GM18873 (cell line): ENCODE measurements around the gene MEGF10.

Source experiments
- ATAC-seq: cut with Tn5 transposase; IDR thresholded peaks from one replicate; pipeline ENCODE4 v1.9.1; 2021; ENCODE audit warnings: mild to moderate bottlenecking, moderate library complexity, moderate number of reproducible peaks; ENCODE audit not compliant: unreplicated experiment, low FRiP score

Gene MEGF10

DNA sequence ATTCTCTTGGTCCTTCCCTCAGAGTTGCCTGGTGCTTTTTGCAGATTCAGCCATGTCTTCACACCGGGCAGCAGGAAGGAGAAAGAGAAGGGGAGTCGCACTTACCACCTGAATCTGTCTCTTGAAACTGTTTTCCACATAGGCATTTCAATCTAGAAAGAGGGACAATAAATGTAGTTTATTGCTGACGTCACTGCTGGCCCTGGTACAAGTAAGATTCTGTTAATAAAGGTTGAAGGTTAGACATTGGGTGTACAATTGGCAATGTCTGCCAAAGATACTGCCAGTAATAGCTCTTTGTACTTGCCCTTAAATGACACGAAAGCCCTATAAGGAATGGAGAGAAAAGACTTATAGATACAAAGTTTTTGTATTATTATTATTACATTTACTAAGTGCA lies 72.8 kb downstream of the MEGF10 start:
- ATAC-seq = no peak

DNA sequence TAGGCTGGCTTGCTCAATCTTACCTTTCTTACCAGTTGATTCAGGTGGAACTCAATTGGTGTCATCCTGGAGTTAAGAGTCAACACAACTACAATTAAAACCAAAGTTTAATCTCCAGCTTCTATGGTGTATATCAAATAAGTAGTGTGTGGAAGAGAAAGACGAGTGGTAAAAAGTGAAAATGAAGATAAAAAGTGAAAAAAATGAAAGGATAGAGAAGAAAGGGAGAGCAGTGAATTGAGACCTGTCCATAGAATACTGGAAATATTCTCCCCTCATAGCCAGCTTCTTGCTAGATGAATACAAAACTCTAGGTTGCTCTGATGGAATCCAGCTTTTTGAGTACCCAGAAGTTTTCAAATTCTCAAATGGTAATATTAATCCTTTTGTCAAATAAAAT lies 76.4 kb downstream of the MEGF10 start:
- ATAC-seq = no peak

DNA sequence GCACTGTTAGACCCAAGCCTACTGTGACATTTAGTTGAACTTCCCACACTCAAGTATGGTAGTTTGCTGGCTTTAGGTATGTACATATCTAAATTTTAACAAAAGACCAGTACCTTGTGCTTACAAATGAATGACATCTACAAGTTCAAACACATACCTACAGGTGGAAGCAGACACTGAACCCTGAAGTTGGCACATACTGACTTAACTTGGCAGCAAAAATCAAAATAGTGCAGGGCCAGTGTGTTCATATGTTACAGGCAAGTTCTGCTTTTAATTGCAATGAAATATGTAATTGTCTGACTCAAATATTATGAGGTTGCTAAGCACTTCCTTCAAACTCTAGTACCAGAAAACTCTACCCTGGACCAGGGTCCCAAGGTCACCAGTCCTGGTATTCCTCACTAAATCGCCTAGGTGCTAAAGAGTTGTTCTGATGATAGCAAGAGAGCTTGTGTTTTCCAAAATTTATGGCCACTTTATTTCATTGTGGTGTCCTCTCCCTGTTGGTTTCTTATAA lies 77.4 kb downstream of the MEGF10 start:
- ATAC-seq = no peak

DNA sequence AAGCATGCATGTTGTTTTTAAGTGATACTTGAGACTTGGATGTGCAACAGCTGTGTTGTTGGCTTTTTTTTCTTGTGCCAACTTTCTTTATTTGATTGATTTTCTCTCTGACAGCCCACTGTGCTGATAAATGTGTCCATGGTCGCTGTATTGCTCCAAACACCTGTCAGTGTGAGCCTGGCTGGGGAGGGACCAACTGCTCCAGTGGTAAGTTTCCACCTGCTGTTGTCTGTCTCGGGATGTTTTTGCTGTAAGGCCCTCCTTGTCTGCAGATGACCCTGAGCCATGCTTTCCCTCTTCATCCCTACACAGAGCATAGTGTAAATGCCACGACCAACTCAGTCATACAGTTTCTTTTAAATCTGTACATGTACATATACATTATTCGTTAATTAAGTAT lies 79.2 kb downstream of the MEGF10 start:
- no peak for ATAC-seq

DNA sequence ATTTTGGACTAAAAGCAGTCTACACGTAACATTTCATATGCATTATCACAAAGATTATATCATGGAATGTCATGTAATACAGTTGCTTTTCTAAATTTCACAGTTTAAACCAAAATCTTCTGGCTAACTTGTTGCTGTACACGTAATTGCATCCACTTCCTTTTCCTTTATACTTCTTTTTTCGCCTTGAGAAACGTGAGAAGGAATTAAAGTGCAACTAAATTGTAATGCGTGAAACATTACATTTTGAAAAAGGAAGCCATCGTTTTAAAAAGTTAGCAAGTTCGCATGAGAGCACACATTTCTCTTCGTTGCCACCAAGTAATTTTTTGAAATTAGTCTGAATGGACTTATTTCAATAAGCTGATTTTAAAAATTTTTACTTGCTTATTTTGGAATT lies 80.0 kb downstream of the MEGF10 start:
- ATAC-seq = no peak

DNA sequence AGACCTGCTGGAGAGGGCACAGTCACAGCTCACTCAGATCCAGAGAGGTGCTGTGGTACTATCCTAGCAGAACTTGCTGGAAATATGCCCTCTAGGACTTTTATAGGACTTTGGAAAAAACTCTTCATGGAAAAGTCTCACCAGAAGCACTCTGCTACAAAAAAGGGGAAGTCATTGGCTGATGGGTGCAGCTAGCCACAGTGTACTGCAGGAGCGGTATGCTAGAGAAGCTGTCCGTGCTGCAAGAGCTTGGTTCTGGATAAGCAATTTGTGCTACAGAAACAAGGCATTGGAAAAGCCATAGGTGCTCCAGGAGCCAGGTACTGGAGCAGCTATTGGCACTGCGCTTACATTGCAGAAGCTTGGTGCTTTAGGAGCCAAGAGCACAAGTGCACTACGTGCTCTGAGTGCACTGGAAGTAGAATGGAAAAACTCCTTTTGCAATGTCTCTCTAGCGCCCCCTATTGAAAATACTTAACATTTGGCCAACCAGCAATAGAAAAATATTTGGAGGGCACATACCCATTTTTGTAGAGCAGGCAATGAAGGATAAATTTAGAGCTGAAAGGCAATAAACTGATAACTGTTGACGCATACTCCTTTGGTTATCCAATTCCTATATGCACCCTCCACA lies 83.4 kb downstream of the MEGF10 start:
- no peak for ATAC-seq

DNA sequence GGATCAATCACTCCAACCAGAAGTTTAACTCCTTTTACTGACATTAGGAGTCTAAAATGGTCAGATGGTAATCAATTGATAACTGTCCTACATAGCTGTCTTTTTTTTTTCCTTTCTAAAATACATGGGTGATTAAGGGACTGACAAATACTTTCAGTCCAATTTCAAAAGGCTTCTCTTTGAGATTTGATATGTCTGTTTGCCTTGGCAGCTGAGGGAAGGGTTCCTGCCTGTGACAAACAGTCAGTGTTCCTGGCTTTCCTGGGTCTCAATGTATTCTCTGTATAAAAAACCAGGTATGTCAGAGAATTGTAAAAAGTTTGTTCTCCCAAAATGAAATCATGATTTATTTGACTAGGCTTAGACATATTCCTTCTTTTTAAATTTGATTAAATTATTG lies 84.5 kb downstream of the MEGF10 start:
- no peak for ATAC-seq

DNA sequence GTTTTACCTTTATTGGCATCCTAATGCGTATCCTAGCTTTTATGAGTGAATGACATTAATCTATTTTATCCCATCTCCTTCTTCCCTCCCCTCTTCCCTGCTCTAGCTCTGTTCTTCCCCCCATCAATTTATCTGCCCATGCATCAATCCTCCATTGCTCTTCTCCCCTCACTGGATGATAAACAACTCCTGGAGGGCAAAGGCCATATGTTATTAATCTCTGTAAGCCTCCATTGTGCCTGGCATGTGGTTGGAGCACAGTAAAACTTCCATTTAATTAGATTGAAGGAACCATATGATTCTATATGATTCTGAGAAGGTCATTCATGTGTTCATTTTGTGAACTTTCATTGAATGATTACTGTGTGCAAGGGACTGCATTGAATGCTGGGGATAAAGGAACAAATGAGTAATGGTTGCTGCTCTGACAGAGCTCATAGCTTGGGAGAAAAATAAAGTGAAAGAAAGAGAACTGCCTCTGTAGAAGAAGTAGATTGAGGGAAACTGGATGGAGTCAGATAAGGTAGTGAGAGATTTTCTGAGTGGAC lies 85.0 kb downstream of the MEGF10 start:
- no peak for ATAC-seq

DNA sequence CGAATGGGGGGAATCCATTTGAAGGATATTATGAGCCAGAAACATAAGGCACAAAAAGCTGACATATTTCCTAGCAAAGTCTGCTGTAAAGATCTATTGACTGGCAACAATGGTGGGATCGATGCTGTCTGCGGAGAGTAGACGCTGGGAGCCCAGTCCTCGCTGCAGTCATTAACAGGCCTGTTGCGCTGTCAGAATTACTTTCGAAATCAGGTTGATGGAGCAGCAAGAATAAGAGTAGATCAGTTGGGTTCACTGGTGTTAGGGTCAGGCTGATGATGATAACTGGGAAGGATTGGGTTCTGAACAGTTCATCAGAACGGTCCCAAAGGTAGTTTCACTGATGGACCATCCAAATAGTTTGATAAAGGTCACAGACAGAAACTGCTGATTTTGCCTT lies 87.1 kb downstream of the MEGF10 start:
- no peak for ATAC-seq

DNA sequence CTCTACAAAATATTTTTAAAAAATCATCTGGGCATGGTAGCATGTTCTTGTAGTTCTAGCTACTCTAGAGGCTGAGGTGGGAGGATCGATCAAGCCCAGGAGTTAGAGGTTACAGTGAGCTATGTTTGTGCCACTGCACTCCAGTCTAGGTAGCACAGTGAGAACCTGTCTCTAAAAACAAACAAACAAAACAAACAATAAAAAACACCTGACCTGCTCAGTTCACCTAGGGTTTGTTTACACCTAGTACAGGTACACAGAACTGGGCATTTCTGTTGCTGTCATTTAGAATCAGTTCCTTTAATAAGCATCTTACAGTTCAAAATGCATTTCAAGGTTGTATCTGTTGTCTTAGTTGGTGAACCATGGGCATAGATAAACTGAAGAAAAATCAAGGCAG lies 95.3 kb downstream of the MEGF10 start:
- no peak for ATAC-seq

DNA sequence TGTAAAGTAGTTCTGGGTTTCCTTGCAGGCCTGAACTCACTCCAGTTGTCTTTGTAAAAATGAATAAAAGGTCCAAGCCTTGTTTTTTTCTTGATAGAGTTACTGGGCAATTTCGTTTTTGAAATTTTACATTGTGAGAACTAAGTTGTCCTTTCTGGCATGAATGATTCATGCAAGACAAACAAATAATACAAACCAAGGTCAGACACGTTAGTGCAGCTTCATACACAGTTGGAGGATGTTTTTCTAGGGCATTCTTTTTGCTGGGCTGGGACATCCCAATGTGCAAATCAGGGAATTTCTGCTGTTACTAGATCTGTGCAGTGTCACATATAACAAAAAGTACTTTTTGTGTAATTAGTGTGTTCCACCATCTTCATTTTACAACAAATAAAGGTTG lies 96.0 kb downstream of the MEGF10 start:
- no peak for ATAC-seq

DNA sequence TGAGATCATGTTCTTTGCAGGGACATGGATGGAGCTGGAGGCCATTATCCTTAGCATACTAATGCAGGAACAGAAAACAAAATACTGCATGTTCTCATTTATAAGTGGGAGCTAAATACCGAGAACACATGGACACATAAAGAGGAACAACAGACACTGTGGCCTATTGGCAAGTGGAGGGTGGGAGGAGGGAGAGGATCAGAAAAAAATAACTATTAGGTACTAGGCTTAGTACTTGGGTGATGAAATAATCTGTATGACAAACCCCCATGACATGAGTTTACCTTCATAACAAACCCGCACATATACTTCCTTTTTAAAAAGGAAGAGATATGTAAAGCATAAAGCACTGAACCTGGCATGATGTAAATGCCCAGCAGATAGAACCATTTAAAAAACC lies 99.0 kb downstream of the MEGF10 start:
- ATAC-seq = no peak

DNA sequence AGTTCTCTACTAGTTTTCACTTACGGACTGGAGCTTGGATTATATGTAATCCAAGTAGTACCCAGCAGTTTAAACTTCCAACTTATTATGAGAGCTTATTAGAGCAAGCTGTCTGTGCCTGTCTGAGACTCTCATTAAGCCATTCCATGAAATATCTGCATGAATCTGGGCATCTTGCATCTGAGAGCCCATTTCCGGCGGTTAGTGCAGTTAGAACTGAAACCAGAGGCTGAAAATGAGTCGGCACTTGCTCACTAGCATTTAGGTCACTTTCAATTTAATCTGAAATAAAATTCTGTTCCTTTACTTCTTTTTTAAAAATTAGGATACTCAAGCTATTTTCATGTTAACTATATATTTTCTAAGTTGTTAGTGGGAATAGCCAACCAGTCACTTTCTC lies 102.2 kb downstream of the MEGF10 start:
- no peak for ATAC-seq

DNA sequence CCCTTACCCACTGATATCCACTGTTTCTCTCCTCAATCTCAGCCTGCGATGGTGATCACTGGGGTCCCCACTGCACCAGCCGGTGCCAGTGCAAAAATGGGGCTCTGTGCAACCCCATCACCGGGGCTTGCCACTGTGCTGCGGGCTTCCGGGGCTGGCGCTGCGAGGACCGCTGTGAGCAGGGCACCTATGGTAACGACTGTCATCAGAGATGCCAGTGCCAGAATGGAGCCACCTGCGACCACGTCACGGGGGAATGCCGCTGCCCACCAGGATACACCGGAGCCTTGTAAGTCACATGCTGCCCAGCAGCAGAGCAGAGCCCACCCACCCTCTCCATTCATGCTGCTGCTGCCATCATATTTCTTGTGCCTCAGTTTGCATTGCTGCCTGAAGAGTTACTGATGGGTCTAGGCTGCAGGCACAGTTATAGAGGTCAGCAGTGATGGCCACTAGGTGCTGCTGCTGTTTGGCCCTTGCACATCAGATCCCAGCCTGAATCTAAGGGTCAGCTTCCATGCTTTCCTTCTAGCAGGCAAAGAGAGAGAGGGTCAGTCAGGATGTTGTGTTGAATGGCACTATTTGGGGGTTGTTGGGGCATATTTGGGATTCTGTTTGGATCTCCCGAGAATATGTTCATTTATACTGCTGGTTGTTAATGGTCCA lies 106.0 kb downstream of the MEGF10 start:
- no peak for ATAC-seq

DNA sequence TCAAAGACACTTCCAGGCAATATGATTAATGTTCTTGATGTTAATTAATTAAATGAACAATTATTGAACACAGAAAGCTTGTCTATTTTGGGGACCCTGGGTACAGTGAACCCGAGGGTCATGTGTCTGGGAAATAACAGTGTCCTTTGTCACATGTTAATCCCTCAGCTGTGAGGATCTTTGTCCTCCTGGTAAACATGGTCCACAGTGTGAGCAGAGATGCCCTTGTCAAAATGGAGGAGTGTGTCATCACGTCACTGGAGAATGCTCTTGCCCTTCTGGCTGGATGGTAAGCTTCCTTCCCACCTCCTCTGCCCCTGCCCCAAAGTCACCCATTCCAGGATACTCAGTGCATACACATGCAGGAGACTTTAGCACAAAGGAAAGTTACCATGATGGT lies 107.9 kb downstream of the MEGF10 start:
- no peak for ATAC-seq

DNA sequence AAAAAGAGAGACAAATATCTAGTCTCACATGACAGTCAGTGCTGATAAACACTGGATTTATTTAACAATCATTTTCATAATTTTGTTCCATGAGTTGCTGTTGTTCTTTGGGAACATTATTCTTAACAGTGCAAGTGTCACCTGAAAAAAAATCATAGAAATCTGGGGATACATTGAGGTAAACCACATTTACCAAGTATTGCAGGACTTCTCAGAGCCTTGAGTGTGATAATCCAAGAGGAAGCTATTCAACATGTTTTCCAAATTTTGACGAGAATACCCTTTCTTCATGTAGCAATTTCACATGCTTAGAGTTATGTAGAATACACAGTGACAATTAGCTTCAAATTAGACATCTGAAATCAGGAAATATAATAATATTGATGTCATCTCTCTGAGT lies 108.5 kb downstream of the MEGF10 start:
- ATAC-seq = no peak

DNA sequence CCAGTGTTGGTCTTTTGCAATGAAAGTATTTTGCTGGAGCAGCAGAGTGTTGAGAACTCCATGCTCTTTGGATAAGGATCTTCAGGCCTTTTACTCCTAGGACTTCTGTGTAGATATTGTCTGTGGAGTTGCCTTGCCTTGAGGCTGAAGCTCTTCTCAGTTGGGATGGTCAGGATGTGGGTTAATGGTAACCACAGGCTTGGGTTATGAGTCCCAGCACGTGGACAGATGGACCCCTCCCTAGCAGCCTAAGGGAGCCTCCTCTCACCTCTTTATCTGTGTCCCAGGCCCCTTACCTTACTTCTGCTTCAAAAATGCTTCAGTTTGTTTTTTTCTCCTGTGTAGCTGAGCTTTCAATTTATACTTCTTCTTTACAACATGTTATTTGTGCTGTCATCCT lies 109.9 kb downstream of the MEGF10 start:
- ATAC-seq = no peak

DNA sequence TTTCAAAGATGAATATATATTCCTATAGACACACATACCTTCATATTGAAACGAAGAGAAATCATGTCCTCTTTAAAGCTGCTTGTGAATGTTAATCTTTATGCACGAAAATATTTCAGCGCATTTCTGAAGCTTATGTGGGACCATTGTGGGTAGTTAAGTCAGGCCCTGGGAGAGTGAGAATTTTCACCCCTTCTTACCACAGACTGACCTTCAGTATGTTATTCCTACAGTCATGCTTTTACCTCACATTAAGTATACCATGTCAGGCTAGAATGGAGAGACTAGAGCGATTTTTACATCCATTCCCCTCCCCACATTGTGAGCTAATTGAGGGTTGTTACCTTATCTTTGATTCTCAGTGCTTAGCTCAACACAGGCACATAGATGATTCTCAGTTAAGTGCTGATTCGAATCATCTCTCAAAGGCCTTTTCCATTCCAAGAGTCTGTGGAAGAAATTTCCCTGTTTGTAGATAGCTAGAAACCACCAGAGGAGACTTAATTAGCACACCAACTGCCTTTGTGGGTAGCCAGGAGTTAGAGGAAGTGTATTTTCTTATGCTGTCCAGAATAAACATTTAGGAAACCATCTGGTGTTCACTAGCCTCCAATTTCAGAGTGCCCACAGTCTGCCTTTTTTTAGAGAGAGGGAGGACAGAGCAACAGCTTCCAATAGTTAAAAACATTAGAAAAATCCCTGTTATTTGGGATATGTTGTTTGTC lies 110.5 kb downstream of the MEGF10 start:
- ATAC-seq = no peak

DNA sequence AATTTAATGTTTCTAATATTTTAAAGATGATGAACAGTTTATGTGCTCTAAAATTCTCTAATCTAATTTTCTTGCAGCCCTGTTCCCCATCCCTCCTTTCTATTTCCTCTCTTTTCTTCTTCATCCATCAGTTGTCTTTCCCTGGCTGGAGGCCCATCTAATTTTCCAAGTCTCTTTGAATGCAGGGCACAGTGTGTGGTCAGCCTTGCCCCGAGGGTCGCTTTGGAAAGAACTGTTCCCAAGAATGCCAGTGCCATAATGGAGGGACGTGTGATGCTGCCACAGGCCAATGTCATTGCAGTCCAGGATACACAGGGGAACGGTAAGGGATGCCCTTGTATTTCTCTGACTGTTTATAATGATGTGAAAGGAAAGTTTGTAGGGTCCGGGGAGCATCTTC lies 111.8 kb downstream of the MEGF10 start:
- ATAC-seq = no peak

DNA sequence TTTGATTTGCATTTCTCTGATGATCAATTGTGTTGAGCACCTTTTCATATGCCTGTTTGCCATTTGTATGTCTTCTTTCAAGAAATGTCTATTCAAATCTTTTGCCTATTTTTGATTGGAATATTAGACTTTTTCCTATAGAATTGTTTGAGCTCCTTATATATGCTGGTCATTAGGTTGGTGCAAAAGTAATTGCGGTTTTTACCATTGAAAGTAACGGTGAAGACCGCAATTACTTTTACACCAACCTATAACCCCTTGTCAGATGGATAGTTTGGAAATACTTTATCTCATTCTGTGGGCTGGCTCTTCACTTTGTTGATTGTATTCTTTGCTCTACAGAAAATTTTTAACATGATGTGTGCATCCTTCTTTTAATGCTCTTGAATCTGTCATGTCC lies 113.6 kb downstream of the MEGF10 start:
- ATAC-seq = no peak

DNA sequence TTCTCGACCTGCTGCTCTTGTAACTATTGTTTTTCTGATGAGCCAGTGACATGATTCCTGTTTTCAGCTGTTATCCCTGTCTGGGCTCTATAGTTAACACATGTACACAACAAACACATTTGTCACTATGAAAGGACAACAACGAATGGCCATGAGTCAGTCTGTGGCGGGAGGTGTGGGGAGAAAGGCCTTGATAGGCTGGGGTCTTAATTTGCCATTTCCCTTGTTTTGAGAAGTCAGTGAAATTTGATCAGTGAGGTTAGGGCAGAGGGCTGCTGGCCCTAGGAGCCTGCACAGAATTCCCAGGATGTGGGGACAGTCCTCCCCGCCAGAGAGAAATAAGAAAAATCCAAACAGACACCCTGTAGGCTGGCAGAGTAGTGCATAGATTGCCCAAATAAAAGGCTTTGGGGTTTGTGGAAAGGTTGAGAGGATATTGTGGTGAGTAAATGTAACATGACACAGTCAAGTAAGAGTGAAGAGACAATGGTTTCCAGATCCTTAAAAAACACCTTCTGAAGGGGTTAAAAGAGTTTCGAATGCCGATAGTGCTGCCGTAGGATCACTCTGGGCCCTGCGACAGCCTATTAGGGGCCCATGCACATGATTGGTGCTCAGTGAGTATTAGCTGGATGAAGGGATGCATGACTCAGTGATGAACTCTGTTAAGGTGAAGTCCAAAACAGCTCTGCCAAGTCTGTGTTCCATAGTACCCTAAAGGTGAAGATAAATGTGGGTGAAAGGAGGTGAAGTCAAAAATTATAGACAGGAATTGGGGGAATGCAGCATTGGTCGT lies 115.9 kb downstream of the MEGF10 start:
- ATAC-seq = no peak
